ENCODE results near the gene CDH13.

DNA sequence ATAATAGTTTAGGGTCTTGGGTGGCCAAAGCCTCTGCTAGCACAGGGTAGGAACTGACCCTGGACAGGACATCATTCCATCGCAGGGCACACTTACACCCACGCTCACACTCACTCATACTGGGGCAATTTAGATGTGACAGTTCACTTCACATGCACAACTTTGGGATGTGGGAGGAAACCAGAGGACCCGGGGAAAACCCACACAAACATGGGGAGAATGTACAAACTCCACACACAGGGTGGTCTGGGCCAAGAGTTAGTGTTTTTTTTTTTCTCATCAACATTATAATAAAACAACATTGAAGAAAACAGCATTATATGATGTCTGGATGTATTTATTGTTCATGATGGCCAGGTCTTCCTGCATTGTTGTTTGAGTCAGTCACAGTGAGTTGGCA, 93.6 kb downstream of the CDH13 start:
- TF ChIP-seq, protein P1, sequence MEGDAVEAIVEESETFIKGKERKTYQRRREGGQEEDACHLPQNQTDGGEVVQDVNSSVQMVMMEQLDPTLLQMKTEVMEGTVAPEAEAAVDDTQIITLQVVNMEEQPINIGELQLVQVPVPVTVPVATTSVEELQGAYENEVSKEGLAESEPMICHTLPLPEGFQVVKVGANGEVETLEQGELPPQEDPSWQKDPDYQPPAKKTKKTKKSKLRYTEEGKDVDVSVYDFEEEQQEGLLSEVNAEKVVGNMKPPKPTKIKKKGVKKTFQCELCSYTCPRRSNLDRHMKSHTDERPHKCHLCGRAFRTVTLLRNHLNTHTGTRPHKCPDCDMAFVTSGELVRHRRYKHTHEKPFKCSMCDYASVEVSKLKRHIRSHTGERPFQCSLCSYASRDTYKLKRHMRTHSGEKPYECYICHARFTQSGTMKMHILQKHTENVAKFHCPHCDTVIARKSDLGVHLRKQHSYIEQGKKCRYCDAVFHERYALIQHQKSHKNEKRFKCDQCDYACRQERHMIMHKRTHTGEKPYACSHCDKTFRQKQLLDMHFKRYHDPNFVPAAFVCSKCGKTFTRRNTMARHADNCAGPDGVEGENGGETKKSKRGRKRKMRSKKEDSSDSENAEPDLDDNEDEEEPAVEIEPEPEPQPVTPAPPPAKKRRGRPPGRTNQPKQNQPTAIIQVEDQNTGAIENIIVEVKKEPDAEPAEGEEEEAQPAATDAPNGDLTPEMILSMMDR (conservative IDR thresholded peaks at IDR 0.05 in 1 of 2, IDR thresholded peaks at IDR 0.05 in 1 of 2; ENCODE audit: low read depth in 1 of 2, low read length in 2 of 2) = no peak
- TF ChIP-seq EZH2 (IDR thresholded peaks at IDR 0.05; ENCODE audit: low read length, missing control alignments) = no peak

Data from fibroblast of lung (primary cell).